Panc1 (cell line): ENCODE measurements around the gene KRTAP9-1. TPM values are rescaled to one million over a fixed set of nuclear protein-coding genes. Genes with fewer than 3 reads are reported as not detected.

ENCODE experiments used
- ATAC-seq: fragments of 200-7000 bp; cut with Tn5 transposase; 2 replicates; pipeline ENCODE4 v1.9.1; 2020; ENCODE audit warnings: mild to moderate bottlenecking, moderate library complexity
- BruUV-seq: library from RNA; stranded (reverse); fragments of 400-500 nt; replicated peaks from 2 replicates; lab custom pipeline; 2021; lab: Mats Ljungman, UMichigan
- CTCF ChIA-PET: fragments of 300-600 bp; sonication (Branson Sonifier 250); formaldehyde crosslinking; loops from one replicate; lab custom pipeline; 2022; ENCODE audit warnings: antibody characterized with exemption; lab: Charles Lee
- POLR2A ChIA-PET: fragments of 300-600 bp; sonication (Branson Sonifier 250); formaldehyde crosslinking; loops from one replicate; lab custom pipeline; 2022; ENCODE audit warnings: antibody characterized with exemption; lab: Charles Lee
- DNase-seq: peaks from one replicate; pipeline ENCODE4 v3.0.0-alpha.2; 2010; ENCODE audit warnings: low read depth, low spot score
- H3K27ac ChIP-seq: 2 replicates; pipeline ENCODE4 v1.5.1; 2011; ENCODE audit warnings: mild to moderate bottlenecking, low read length, inconsistent platforms
- H3K27me3 ChIP-seq: fragments of 200-500 bp; sonication (Bioruptor generic); 2 replicates; pipeline ENCODE4 v1.6.0; 2014; ENCODE audit warnings: low read length, inconsistent platforms; ENCODE audit not compliant: control insufficient read depth, insufficient read depth
- H3K36me3 ChIP-seq: fragments of 200-500 bp; sonication (Bioruptor generic); 2 replicates; pipeline ENCODE4 v1.5.1; 2014; ENCODE audit warnings: inconsistent platforms, mild to moderate bottlenecking, low read length, moderate library complexity; ENCODE audit not compliant: control insufficient read depth, insufficient read depth
- H3K4me1 ChIP-seq: 2 replicates; pipeline ENCODE4 v1.5.1; 2011; ENCODE audit warnings: inconsistent platforms, mild to moderate bottlenecking, low read length, moderate library complexity; ENCODE audit not compliant: control insufficient read depth, insufficient read depth
- H3K4me3 ChIP-seq, 2 experiments: 2 replicates each; pipeline ENCODE4 v1.5.1; 2011 to 2012; ENCODE audit warnings: low read depth in 2 of 2, low read length in 2 of 2, mild to moderate bottlenecking in 2 of 2, inconsistent platforms in 1 of 2, moderate library complexity in 1 of 2
- H3K9me3 ChIP-seq: fragments of 200-500 bp; sonication (Bioruptor generic); 2 replicates; pipeline ENCODE4 v1.5.1; 2014; ENCODE audit warnings: low read depth, mild to moderate bottlenecking, inconsistent platforms, low read length, moderate library complexity; ENCODE audit not compliant: control insufficient read depth, insufficient read depth
- CTCF ChIP-seq: fragments of 450-650 bp; IDR thresholded peaks from 2 replicates; pipeline ENCODE4 v1.5.1; 2017; ENCODE audit warnings: mild to moderate bottlenecking
- POLR2AphosphoS5 ChIP-seq: IDR thresholded peaks from 2 replicates; pipeline ENCODE4 v1.6.1; 2012; ENCODE audit warnings: mild to moderate bottlenecking, low read depth, low read length, moderate library complexity
- REST ChIP-seq, 2 experiments: IDR thresholded peaks; 2 replicates each; pipeline ENCODE4 v1.6.1; 2011 to 2012; ENCODE audit warnings: low read depth in 2 of 2, control low read depth in 1 of 2, low read length in 1 of 2, mild to moderate bottlenecking in 1 of 2, moderate library complexity in 1 of 2; ENCODE audit not compliant: insufficient read depth in 1 of 2
- SIN3A ChIP-seq: IDR thresholded peaks from 2 replicates; pipeline ENCODE4 v1.6.1; 2012; ENCODE audit warnings: low read depth, mild to moderate bottlenecking, low read length, moderate library complexity, borderline replicate concordance; ENCODE audit not compliant: insufficient read depth
- TCF7L2 ChIP-seq: IDR thresholded peaks from 2 replicates; pipeline ENCODE4 v1.6.1; 2011; ENCODE audit warnings: mild to moderate bottlenecking, low read depth, low read length, inconsistent platforms
- in situ Hi-C: cut with HindIII; loops from 2 replicates; pipeline ENCODE4 v1.10.0; 2016; ENCODE audit warnings: low sequenced_read_pairs, low pct_unique_long_range_greater_than_20kb
- intact Hi-C: fragments of 100-400 bp; cut with micrococcal nuclease; formaldehyde crosslinking; loops from one replicate; pipeline ENCODE4 v1.10.0; 2022; ENCODE audit not compliant: unreplicated experiment
- total RNA-seq: library from RNA; stranded (reverse); gene quantifications from one replicate; pipeline ENCODE4 v1.2.1, GENCODE V29; 2021; ENCODE audit not compliant: unreplicated experiment

The KRTAP9-1 gene
- total RNA-seq, 1 experiment from 2014 or later = not detected

GRCh38 chr17:41160648-41161047 is 29.0 kb upstream of the KRTAP9-1 start, which contains the start of gene KRTAP4-4:
Gene KRTAP4-4, minus strand, starts transcription at chr17:41160748. Its CDS starts 57 bp downstream, at chr17:41160691.
- ChIA-PET CTCF (no interaction called here), POLR2A (no interaction called here)
- intact Hi-C loops = no loop called here

GRCh38 chr17:41163828-41164227 is 25.9 kb upstream of the KRTAP9-1 start:
- ATAC-seq = no peak; the same call in 1 of the 2 replicates
- intact Hi-C loops = no loop called here
- ChIA-PET CTCF (interaction anchor here (0.6 kb wide), 1 partner anchor 203 kb away, joined by 7 read pairs; no protein-coding TSS in a partner anchor), POLR2A (no interaction called here)
- Histone ChIP-seq H3K9me3 (no peaks in the 10 kb centered on the region), H3K4me1 (no peaks in the 10 kb centered on the region), H3K27ac (no peak overlapping the region), H3K4me3 (no peak overlapping the region), H3K27me3 (peaks cover 12% of the 10 kb centered on the region; the same call in 1 of the 2 replicates), H3K36me3 (no peaks in the 10 kb centered on the region)
- TF ChIP-seq POLR2AphosphoS5 = no peak
- TF ChIP-seq TCF7L2 = no peak
- TF ChIP-seq REST (IDR thresholded peaks at IDR 0.05; ENCODE audit: insufficient read depth in 1 of 2, low read depth in 2 of 2, low read length in 1 of 2) = no peak
- TF ChIP-seq CTCF = no peak
- BruUV-seq = no TSS peak
- DNase-seq = no peak
- in situ Hi-C loops = no loop called here

More at GRCh38 chr17:41160648-41161047, 29.0 kb upstream of the KRTAP9-1 start, which contains the start of gene KRTAP4-4:
- no TSS peak for BruUV-seq
- Histone ChIP-seq H3K27me3 (peaks cover 9% of the 10 kb centered on the region; the same call in 1 of the 2 replicates), H3K9me3 (no peaks in the 10 kb centered on the region), H3K27ac (no peak within 1 kb of the TSS), H3K4me1 (no peaks in the 10 kb centered on the region), H3K4me3 (no peak within 1 kb of the TSS), H3K36me3 (no peaks in the 10 kb centered on the region)
- in situ Hi-C loops = no loop called here
- TF ChIP-seq POLR2AphosphoS5 = no peak
- no peak for TF ChIP-seq SIN3A
- no peak for TF ChIP-seq TCF7L2
- no peak for TF ChIP-seq REST (IDR thresholded peaks at IDR 0.05; ENCODE audit: insufficient read depth in 1 of 2, low read depth in 2 of 2, low read length in 1 of 2)
- no peak for TF ChIP-seq CTCF
- ATAC-seq (no peak), DNase-seq (no peak)
